Upper lobe of left lung (tissue), 4 donors: ENCODE data around the gene GUK1.

Source experiments
- EP300 ChIP-seq, 4 donors: sonication (generic); formaldehyde crosslinking; IDR thresholded peaks; one replicate each; pipeline ENCODE4 v1.5.1; 2017; ENCODE audit warnings: antibody characterized with exemption in 4 of 4, control low read depth in 2 of 4
- POLR2A ChIP-seq, 4 donors: fragments of 450-650 bp; IDR thresholded peaks; one replicate each; pipeline ENCODE4 v1.5.1; 2016 to 2017; ENCODE audit warnings: antibody characterized with exemption in 4 of 4, mild to moderate bottlenecking in 2 of 4
- TF ChIP-seq, protein P1 (sequence below), 6 experiments: fragments of 450-650 bp in 4 of 6; fragments of 200-600 bp in 2 of 6; sonication (generic) in 2 of 6; IDR thresholded peaks; one replicate each; pipeline ENCODE4 v1.5.1; 2016 to 2019; ENCODE audit warnings: antibody characterized with exemption in 6 of 6

DNA sequence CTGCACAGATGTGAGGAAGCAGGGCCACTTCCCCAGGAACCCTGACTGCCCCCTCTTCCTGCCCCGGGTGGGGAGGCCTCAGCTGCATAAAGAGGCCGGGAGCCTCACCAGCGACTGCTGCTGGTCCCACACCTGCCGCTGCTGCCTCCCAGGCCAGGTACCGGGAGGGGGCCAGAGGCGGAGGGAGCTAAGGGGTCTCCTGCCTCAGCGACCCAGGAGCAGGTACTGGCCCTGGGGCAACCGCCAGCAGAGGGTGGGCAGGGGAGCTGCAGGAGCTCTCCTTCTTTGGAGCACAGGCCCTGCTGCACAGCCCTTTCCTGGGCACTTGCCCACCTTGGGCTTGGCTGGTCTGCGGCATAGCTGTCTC is 16.4 kb downstream of the GUK1 start:
- TF ChIP-seq, protein P1, sequence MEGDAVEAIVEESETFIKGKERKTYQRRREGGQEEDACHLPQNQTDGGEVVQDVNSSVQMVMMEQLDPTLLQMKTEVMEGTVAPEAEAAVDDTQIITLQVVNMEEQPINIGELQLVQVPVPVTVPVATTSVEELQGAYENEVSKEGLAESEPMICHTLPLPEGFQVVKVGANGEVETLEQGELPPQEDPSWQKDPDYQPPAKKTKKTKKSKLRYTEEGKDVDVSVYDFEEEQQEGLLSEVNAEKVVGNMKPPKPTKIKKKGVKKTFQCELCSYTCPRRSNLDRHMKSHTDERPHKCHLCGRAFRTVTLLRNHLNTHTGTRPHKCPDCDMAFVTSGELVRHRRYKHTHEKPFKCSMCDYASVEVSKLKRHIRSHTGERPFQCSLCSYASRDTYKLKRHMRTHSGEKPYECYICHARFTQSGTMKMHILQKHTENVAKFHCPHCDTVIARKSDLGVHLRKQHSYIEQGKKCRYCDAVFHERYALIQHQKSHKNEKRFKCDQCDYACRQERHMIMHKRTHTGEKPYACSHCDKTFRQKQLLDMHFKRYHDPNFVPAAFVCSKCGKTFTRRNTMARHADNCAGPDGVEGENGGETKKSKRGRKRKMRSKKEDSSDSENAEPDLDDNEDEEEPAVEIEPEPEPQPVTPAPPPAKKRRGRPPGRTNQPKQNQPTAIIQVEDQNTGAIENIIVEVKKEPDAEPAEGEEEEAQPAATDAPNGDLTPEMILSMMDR (IDR thresholded peaks at IDR 0.05), result no peak
- TF ChIP-seq POLR2A (IDR thresholded peaks at IDR 0.05), result no peak
- no peak for TF ChIP-seq EP300 (IDR thresholded peaks at IDR 0.05)
